HG03064 (cell line): ENCODE results near the gene IFNA7.
"Not testable (repeated sequence)": the region's sequence is repeated elsewhere in the genome, so short reads cannot be mapped to it uniquely, and the experiment has no call there.

Source experiments
- ATAC-seq: cut with Tn5 transposase; IDR thresholded peaks from one replicate; pipeline ENCODE4 v1.9.1; 2021; ENCODE audit warnings: low read depth; ENCODE audit not compliant: unreplicated experiment

IFNA7 gene

GRCh38 chr9:21182810-21183736, 18.9 kb downstream of the IFNA7 start:
- ATAC-seq: peak; percentile 87

- no peak for ATAC-seq
Measured at GRCh38 chr9:21174671-21175070, 27.3 kb downstream of the IFNA7 start.

- ATAC-seq: no peak
Measured at GRCh38 chr9:21172156-21172555, 29.8 kb downstream of the IFNA7 start.

GRCh38 chr9:21171351-21171750, 30.7 kb downstream of the IFNA7 start:
- ATAC-seq: no peak

GRCh38 chr9:21166560-21166959, 35.4 kb downstream of the IFNA7 start, which contains the start of gene IFNA21:
Gene IFNA21 (minus strand): TSS chr9:21166660. CDS start chr9:21166612, 48 bp downstream.
- ATAC-seq: not testable (repeated sequence)

- ATAC-seq: no peak
Measured at GRCh38 chr9:21165516-21165915, 36.5 kb downstream of the IFNA7 start.

GRCh38 chr9:21160178-21160577, 41.8 kb downstream of the IFNA7 start:
- ATAC-seq: peak; percentile 94

- ATAC-seq: no peak
Measured at GRCh38 chr9:21155501-21155900, 46.5 kb downstream of the IFNA7 start.

- ATAC-seq: peak; percentile 94
Measured at GRCh38 chr9:21154018-21154608, 47.9 kb downstream of the IFNA7 start.

GRCh38 chr9:21153336-21154017, 48.5 kb downstream of the IFNA7 start:
- ATAC-seq: peak; percentile 22
